Astrocyte (in vitro differentiated cells and primary cell): ENCODE data around the gene KCNK15. TPM values are rescaled to one million over a fixed set of nuclear protein-coding genes. Genes with fewer than 3 reads are reported as not detected.

Source experiments
- DNase-seq: peaks from one replicate; pipeline ENCODE4 v3.0.0-alpha.2; 2010; ENCODE audit warnings: low read depth
- FAIRE-seq: peaks from 2 replicates; lab custom pipeline; 2011; peaks lifted over from hg19 to GRCh38; lab: Jason Lieb, UNC
- H2AFZ ChIP-seq: 2 replicates; pipeline ENCODE4 v1.6.0; 2012; ENCODE audit warnings: low read depth, low read length, inconsistent platforms
- H3K27ac ChIP-seq: 2 replicates; pipeline ENCODE4 v1.5.1; 2011; ENCODE audit warnings: low read depth, low read length, inconsistent platforms
- H3K27me3 ChIP-seq: 2 replicates; pipeline ENCODE4 v1.6.0; 2011; ENCODE audit warnings: low read length, inconsistent platforms; ENCODE audit not compliant: insufficient read depth
- H3K36me3 ChIP-seq: 2 replicates; pipeline ENCODE4 v1.5.1; 2011; ENCODE audit warnings: low read length, inconsistent platforms; ENCODE audit not compliant: insufficient read depth
- H3K4me1 ChIP-seq: 2 replicates; pipeline ENCODE4 v1.5.1; 2011; ENCODE audit warnings: low read length, inconsistent platforms; ENCODE audit not compliant: insufficient read depth
- H3K4me2 ChIP-seq: 2 replicates; pipeline ENCODE4 v1.6.0; 2012; ENCODE audit warnings: low read length, inconsistent platforms
- H3K4me3 ChIP-seq: 2 replicates; pipeline ENCODE4 v1.5.1; 2011; ENCODE audit warnings: low read depth, mild to moderate bottlenecking, low read length, inconsistent platforms; ENCODE audit not compliant: insufficient read depth
- H3K79me2 ChIP-seq: 2 replicates; pipeline ENCODE4 v1.6.0; 2012; ENCODE audit warnings: mild to moderate bottlenecking, low read length, inconsistent platforms; ENCODE audit not compliant: insufficient read depth
- H3K9ac ChIP-seq: 2 replicates; pipeline ENCODE4 v1.6.0; 2012; ENCODE audit warnings: mild to moderate bottlenecking, low read length, inconsistent platforms
- H3K9me3 ChIP-seq: 2 replicates; pipeline ENCODE4 v1.5.1; 2012; ENCODE audit warnings: low read depth, mild to moderate bottlenecking, low read length, inconsistent platforms; ENCODE audit not compliant: insufficient read depth
- H4K20me1 ChIP-seq: 2 replicates; pipeline ENCODE4 v1.6.0; 2012; ENCODE audit warnings: low read length, inconsistent platforms; ENCODE audit not compliant: insufficient read depth
- H3K27ac Mint-ChIP-seq: one replicate; pipeline ENCODE4 v1.8.0; 2021; ENCODE audit warnings: mild to moderate bottlenecking, mixed read lengths; ENCODE audit not compliant: unreplicated experiment
- H3K27me3 Mint-ChIP-seq: one replicate; pipeline ENCODE4 v1.8.0; 2021; ENCODE audit warnings: low read depth, mixed read lengths; ENCODE audit not compliant: unreplicated experiment
- H3K36me3 Mint-ChIP-seq: one replicate; pipeline ENCODE4 v1.8.0; 2021; ENCODE audit warnings: low read depth, mixed read lengths; ENCODE audit not compliant: unreplicated experiment
- H3K4me1 Mint-ChIP-seq: one replicate; pipeline ENCODE4 v1.8.0; 2021; ENCODE audit warnings: low read depth, mixed read lengths; ENCODE audit not compliant: unreplicated experiment
- H3K4me3 Mint-ChIP-seq: one replicate; pipeline ENCODE4 v1.8.0; 2021; ENCODE audit warnings: mild to moderate bottlenecking, moderate library complexity, mixed read lengths; ENCODE audit not compliant: unreplicated experiment
- H3K9me3 Mint-ChIP-seq: one replicate; pipeline ENCODE4 v1.8.0; 2021; ENCODE audit warnings: mild to moderate bottlenecking, mixed read lengths; ENCODE audit not compliant: unreplicated experiment
- CTCF ChIP-seq: IDR thresholded peaks from 2 replicates; pipeline ENCODE4 v1.5.1; 2011; ENCODE audit warnings: low read depth, mild to moderate bottlenecking, inconsistent platforms, low read length, moderate library complexity; ENCODE audit not compliant: insufficient read depth
- EZH2 ChIP-seq: IDR thresholded peaks from 2 replicates; pipeline ENCODE4 v1.6.1; 2012; ENCODE audit warnings: mild to moderate bottlenecking, low read length, inconsistent platforms; ENCODE audit not compliant: insufficient read depth
- total RNA-seq: library from RNA; stranded (reverse); gene quantifications from 2 replicates; pipeline ENCODE4 v1.2.1, GENCODE V29; 2021

Gene KCNK15
- total RNA-seq, 1 donor from 2014 or later = 0.14 TPM

GRCh38 chr20:44765701-44766347 is 20.2 kb downstream of the KCNK15 start:
- Mint-ChIP-seq H3K27me3 (peaks cover 23% of the 10 kb centered on the region), H3K4me3 (no peak overlapping the region), H3K4me1 (peaks cover 11% of the 10 kb centered on the region), H3K9me3 (no peaks in the 10 kb centered on the region), H3K36me3 (no peaks in the 10 kb centered on the region), H3K27ac (no peak overlapping the region)
- no peak for TF ChIP-seq EZH2
- TF ChIP-seq CTCF = no peak
- Histone ChIP-seq H3K9me3 (no peaks in the 10 kb centered on the region), H3K9ac (no peak overlapping the region), H3K4me3 (no peak overlapping the region), H3K4me2 (no peak overlapping the region), H3K27me3 (peaks cover 15% of the 10 kb centered on the region), H2AFZ (no peak overlapping the region), H3K4me1 (no peaks in the 10 kb centered on the region), H3K36me3 (no peaks in the 10 kb centered on the region), H3K79me2 (no peaks in the 10 kb centered on the region), H3K27ac (no peak overlapping the region), H4K20me1 (no peaks in the 10 kb centered on the region)
- DNase-seq = no peak
- FAIRE-seq = no peak

- Histone ChIP-seq H3K27me3 (peaks cover 19% of the 10 kb centered on the region), H3K4me3 (no peak overlapping the region), H3K27ac (no peak overlapping the region), H2AFZ (no peak overlapping the region), H3K4me2 (no peak overlapping the region), H3K4me1 (no peaks in the 10 kb centered on the region), H3K36me3 (no peaks in the 10 kb centered on the region), H3K9me3 (no peaks in the 10 kb centered on the region), H3K79me2 (no peaks in the 10 kb centered on the region), H3K9ac (no peak overlapping the region), H4K20me1 (no peaks in the 10 kb centered on the region)
- no peaks in the 10 kb centered on the region for H3K36me3 Mint-ChIP-seq
- H3K27me3 Mint-ChIP-seq = peaks cover 25% of the 10 kb centered on the region
- H3K4me1 Mint-ChIP-seq = peaks cover 11% of the 10 kb centered on the region
- no peak overlapping the region for H3K4me3 Mint-ChIP-seq
- TF ChIP-seq EZH2 = no peak
- no peak for TF ChIP-seq CTCF
- no peaks in the 10 kb centered on the region for H3K9me3 Mint-ChIP-seq
- FAIRE-seq (no peak), DNase-seq (no peak)
- H3K27ac Mint-ChIP-seq = no peak overlapping the region
These were observed 22.6 kb downstream of the KCNK15 start for GRCh38 chr20:44768256-44768655.

DNA sequence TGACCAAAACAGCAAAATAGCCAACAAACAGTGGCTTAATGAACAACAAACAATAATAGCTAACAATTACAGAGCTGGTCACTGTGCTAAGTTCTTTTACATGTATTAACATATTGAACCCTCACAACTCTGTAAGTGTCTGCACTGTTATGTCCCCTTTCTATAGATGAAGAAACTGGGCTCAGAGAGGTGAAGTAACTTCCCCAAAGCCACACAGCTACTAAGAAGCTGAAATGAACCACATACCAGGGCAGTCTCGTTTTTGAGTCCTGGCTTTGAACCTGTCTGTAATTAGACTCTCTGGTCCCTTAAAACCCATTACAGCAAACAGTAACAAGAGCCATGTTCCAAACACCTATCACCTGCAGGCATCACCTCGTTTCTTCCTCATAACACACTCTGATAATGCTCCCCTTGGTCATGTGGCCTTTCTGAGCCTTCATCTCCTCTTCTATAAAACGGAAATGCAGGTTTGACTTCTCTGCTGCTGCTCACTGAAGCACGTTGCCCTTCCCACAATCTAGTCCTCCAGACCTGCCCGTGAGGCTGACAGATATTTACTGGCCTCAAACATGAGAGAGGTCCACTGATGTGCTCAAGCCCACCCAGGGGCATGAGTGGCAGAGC is 23.3 kb downstream of the KCNK15 start:
- FAIRE-seq (no peak), DNase-seq (no peak)
- TF ChIP-seq EZH2 (no peak), CTCF (no peak)
- Histone ChIP-seq H3K4me2 (no peak overlapping the region), H3K9ac (no peak overlapping the region), H2AFZ (no peak overlapping the region), H4K20me1 (no peaks in the 10 kb centered on the region), H3K4me1 (no peaks in the 10 kb centered on the region), H3K4me3 (no peak overlapping the region), H3K27ac (no peak overlapping the region), H3K27me3 (peaks cover 19% of the 10 kb centered on the region), H3K36me3 (no peaks in the 10 kb centered on the region), H3K9me3 (no peaks in the 10 kb centered on the region), H3K79me2 (no peaks in the 10 kb centered on the region)
- H3K27ac Mint-ChIP-seq = no peak overlapping the region
- no peaks in the 10 kb centered on the region for H3K36me3 Mint-ChIP-seq
- peaks cover 25% of the 10 kb centered on the region for H3K27me3 Mint-ChIP-seq
- peaks cover 11% of the 10 kb centered on the region for H3K4me1 Mint-ChIP-seq
- H3K9me3 Mint-ChIP-seq = no peaks in the 10 kb centered on the region
- H3K4me3 Mint-ChIP-seq = no peak overlapping the region
